Spinal cord (tissue), 10 donors: ENCODE measurements around the gene PROZ. TPM values are rescaled to one million over a fixed set of nuclear protein-coding genes. Genes with fewer than 3 reads are reported as not detected.

Experiments used
- DNase-seq, 6 donors: peaks; one replicate each; pipeline versions ENCODE4 v3.0.0 to v3.0.0-alpha.2; 2013 to 2015; ENCODE audit warnings: low spot score in 6 of 6, low read depth in 4 of 6
- H3K27ac ChIP-seq: one replicate; pipeline ENCODE4 v1.5.1; 2013; ENCODE audit warnings: low read depth, low read length, control low read depth
- H3K27me3 ChIP-seq: one replicate; pipeline ENCODE4 v1.6.1; 2013; ENCODE audit warnings: low read length; ENCODE audit not compliant: control insufficient read depth, insufficient read depth
- H3K36me3 ChIP-seq: one replicate; pipeline ENCODE4 v1.6.1; 2013; ENCODE audit warnings: low read length; ENCODE audit not compliant: control insufficient read depth, insufficient read depth
- H3K4me1 ChIP-seq: one replicate; pipeline ENCODE4 v1.6.1; 2013; ENCODE audit warnings: low read length; ENCODE audit not compliant: control insufficient read depth, insufficient read depth
- H3K4me3 ChIP-seq: one replicate; pipeline ENCODE4 v1.5.1; 2013; ENCODE audit warnings: low read depth, low read length, control low read depth
- H3K9me3 ChIP-seq: one replicate; pipeline ENCODE4 v1.6.1; 2013; ENCODE audit warnings: low read length; ENCODE audit not compliant: control insufficient read depth, insufficient read depth
- WGBS: methylation state at CpG from one replicate; pipeline ENCODE4 v1.1.5; 2013; ENCODE audit warnings: missing lambda C conversion rate; ENCODE audit not compliant: insufficient coverage; 5-methylcytosine and 5-hydroxymethylcytosine counted together
- polyA plus RNA-seq, 2 donors: library from polyadenylated mRNA; unstranded; fragments of 120-200 nt; gene quantifications; one replicate each; pipeline ENCODE4 v1.2.1, GENCODE V29; 2013; ENCODE audit not compliant: insufficient read length in 2 of 2
- total RNA-seq, 2 donors: library from RNA; depleted of rRNA in 1 of 2; stranded (reverse); fragments of 120-200 nt in 1 of 2; fragments of >200 nt in 1 of 2; gene quantifications; one replicate each; pipeline versions ENCODE4 v1.2.3 to v1.2.4, GENCODE V29; 2013 to 2014
- donor health status: healthy.

PROZ gene
- total and polyA plus RNA-seq, 4 donors = 0.17 to 0.39 TPM; not detected in 2

- DNase-seq = no peak
- Histone ChIP-seq H3K4me3 (no peak overlapping the region), H3K9me3 (no peaks in the 10 kb centered on the region), H3K27me3 (no peaks in the 10 kb centered on the region), H3K4me1 (no peaks in the 10 kb centered on the region), H3K27ac (no peak overlapping the region), H3K36me3 (peaks cover 52% of the 10 kb centered on the region)
- WGBS = 88% methylated on average over 7 of the region's 14 CpGs
Measured at GRCh38 chr13:113176822-113177221, 18.4 kb downstream of the PROZ start.

GRCh38 chr13:113178070-113178895 lies 19.8 kb downstream of the PROZ start:
- no peak for DNase-seq
- H3K4me3 ChIP-seq = no peak overlapping the region
- no peaks in the 10 kb centered on the region for H3K4me1 ChIP-seq
- no peaks in the 10 kb centered on the region for H3K9me3 ChIP-seq
- H3K36me3 ChIP-seq = peaks cover 50% of the 10 kb centered on the region
- 97% methylated on average over 7 of the region's 25 CpGs for WGBS
- no peaks in the 10 kb centered on the region for H3K27me3 ChIP-seq
- peak overlapping the region; percentile 25 for H3K27ac ChIP-seq

- H3K27me3 ChIP-seq = no peaks in the 10 kb centered on the region
- no peaks in the 10 kb centered on the region for H3K9me3 ChIP-seq
- H3K4me3 ChIP-seq = no peak overlapping the region
- H3K27ac ChIP-seq = no peak overlapping the region
- no CpG with 5 or more reads among the region's 3 CpGs for WGBS
- DNase-seq = no peak
- H3K4me1 ChIP-seq = no peaks in the 10 kb centered on the region
- peaks cover 50% of the 10 kb centered on the region for H3K36me3 ChIP-seq
Measured at GRCh38 chr13:113178896-113179167, 20.4 kb downstream of the PROZ start.

GRCh38 chr13:113179374-113180230 lies 21.2 kb downstream of the PROZ start:
- peak overlapping the region; percentile 57 for H3K27ac ChIP-seq
- H3K36me3 ChIP-seq = peaks cover 50% of the 10 kb centered on the region
- H3K4me3 ChIP-seq = no peak overlapping the region
- H3K4me1 ChIP-seq = peaks cover 2% of the 10 kb centered on the region
- H3K27me3 ChIP-seq = no peaks in the 10 kb centered on the region
- DNase-seq = peak in 1 of 6 donors; percentile 38
- WGBS = 78% methylated on average over 22 of the region's 28 CpGs
- H3K9me3 ChIP-seq = no peaks in the 10 kb centered on the region

GRCh38 chr13:113182046-113182445 lies 23.6 kb downstream of the PROZ start:
- 90% methylated on average over 4 of the region's 4 CpGs for WGBS
- Histone ChIP-seq H3K27ac (no peak overlapping the region), H3K36me3 (peaks cover 39% of the 10 kb centered on the region), H3K27me3 (no peaks in the 10 kb centered on the region), H3K4me3 (no peak overlapping the region), H3K9me3 (no peaks in the 10 kb centered on the region), H3K4me1 (peaks cover 6% of the 10 kb centered on the region)
- DNase-seq = no peak

- peaks cover 41% of the 10 kb centered on the region for H3K36me3 ChIP-seq
- H3K27ac ChIP-seq = no peak overlapping the region
- 94% methylated on average over 13 of the region's 14 CpGs for WGBS
- no peaks in the 10 kb centered on the region for H3K27me3 ChIP-seq
- no peak overlapping the region for H3K4me3 ChIP-seq
- DNase-seq = no peak
- H3K4me1 ChIP-seq = peaks cover 6% of the 10 kb centered on the region
- no peaks in the 10 kb centered on the region for H3K9me3 ChIP-seq
Measured at GRCh38 chr13:113183450-113184129, 25.1 kb downstream of the PROZ start.

- 79% methylated on average over 19 of the region's 22 CpGs for WGBS
- Histone ChIP-seq H3K27me3 (no peaks in the 10 kb centered on the region), H3K36me3 (peaks cover 40% of the 10 kb centered on the region), H3K4me3 (no peak overlapping the region), H3K4me1 (peaks cover 6% of the 10 kb centered on the region), H3K27ac (no peak overlapping the region), H3K9me3 (no peaks in the 10 kb centered on the region)
- DNase-seq = no peak
Measured at GRCh38 chr13:113184568-113185440, 26.4 kb downstream of the PROZ start.

- no peak for DNase-seq
- H3K27me3 ChIP-seq = no peaks in the 10 kb centered on the region
- peaks cover 6% of the 10 kb centered on the region for H3K4me1 ChIP-seq
- H3K36me3 ChIP-seq = peaks cover 39% of the 10 kb centered on the region
- no peak overlapping the region for H3K4me3 ChIP-seq
- 85% methylated on average over 2 of the region's 13 CpGs for WGBS
- no peak overlapping the region for H3K27ac ChIP-seq
- no peaks in the 10 kb centered on the region for H3K9me3 ChIP-seq
Measured at GRCh38 chr13:113186061-113186900, 27.8 kb downstream of the PROZ start.
